HepG2 (cell line): ENCODE measurements around the gene SUSD2. TPM values are rescaled to one million over a fixed set of nuclear protein-coding genes. Genes with fewer than 3 reads are reported as not detected.

Experiments
- ADNP ChIP-seq: sonication (generic); formaldehyde crosslinking; IDR thresholded peaks from 2 replicates; pipeline ENCODE4 v1.4.0; 2020; ENCODE audit warnings: missing genetic modification reagents
- ATF3 ChIP-seq: sonication (generic); formaldehyde crosslinking; IDR thresholded peaks from 2 replicates; pipeline ENCODE4 v1.4.0; 2020; ENCODE audit warnings: missing genetic modification reagents
- CREB3 ChIP-seq: sonication (generic); formaldehyde crosslinking; IDR thresholded peaks from 2 replicates; pipeline ENCODE4 v1.5.0; 2020; ENCODE audit warnings: missing genetic modification reagents
- HDAC2 ChIP-seq: sonication (generic); formaldehyde crosslinking; IDR thresholded peaks from 2 replicates; pipeline ENCODE4 v1.4.0; 2020; ENCODE audit warnings: missing genetic modification reagents
- HMG20A ChIP-seq: IDR thresholded peaks from 2 replicates; pipeline ENCODE4 v1.6.1; 2016; ENCODE audit warnings: borderline replicate concordance
- HOXA5 ChIP-seq: sonication (generic); formaldehyde crosslinking; IDR thresholded peaks from 2 replicates; pipeline ENCODE4 v1.4.0; 2020; ENCODE audit warnings: missing genetic modification reagents
- IRF9 ChIP-seq: sonication (generic); formaldehyde crosslinking; IDR thresholded peaks from 2 replicates; pipeline ENCODE4 v1.8.0; 2022; ENCODE audit warnings: missing genetic modification reagents, mild to moderate bottlenecking, borderline replicate concordance
- LRRFIP1 ChIP-seq: sonication (generic); formaldehyde crosslinking; conservative IDR thresholded peaks from 2 replicates; pipeline ENCODE4 v1.4.0; 2020; ENCODE audit warnings: missing genetic modification reagents
- NR2C2 ChIP-seq: sonication (generic); formaldehyde crosslinking; IDR thresholded peaks from 2 replicates; pipeline ENCODE4 v1.4.0; 2020; ENCODE audit warnings: missing genetic modification reagents, mild to moderate bottlenecking, moderate library complexity, borderline replicate concordance
- RCOR2 ChIP-seq: IDR thresholded peaks from 2 replicates; pipeline ENCODE4 v1.6.1; 2016; ENCODE audit warnings: missing biosample characterization, missing genetic modification reagents
- RFX5 ChIP-seq: IDR thresholded peaks from 2 replicates; pipeline ENCODE4 v1.6.1; 2011; ENCODE audit warnings: low read depth, low read length, improper control_type of control experiment
- TAF1 ChIP-seq: sonication (generic); formaldehyde crosslinking; IDR thresholded peaks from 2 replicates; pipeline ENCODE4 v1.4.0; 2020; ENCODE audit warnings: missing genetic modification reagents
- TBX3 ChIP-seq: fragments of 450-650 bp; IDR thresholded peaks from 2 replicates; pipeline ENCODE4 v1.6.1; 2017; ENCODE audit warnings: antibody characterized with exemption, mild to moderate bottlenecking, inconsistent platforms, borderline replicate concordance
- TRAFD1 ChIP-seq: sonication (generic); formaldehyde crosslinking; IDR thresholded peaks from 2 replicates; pipeline ENCODE4 v1.5.1; 2020; ENCODE audit warnings: missing genetic modification reagents, mild to moderate bottlenecking, borderline replicate concordance
- ZBTB2 ChIP-seq: sonication (generic); formaldehyde crosslinking; IDR thresholded peaks from 2 replicates; pipeline ENCODE4 v1.8.0; 2022; ENCODE audit warnings: low read depth, missing genetic modification reagents
- ZBTB25 ChIP-seq: IDR thresholded peaks from 2 replicates; pipeline ENCODE4 v1.6.1; 2018; ENCODE audit warnings: missing genetic modification reagents
- ZFAT ChIP-seq: sonication (generic); formaldehyde crosslinking; conservative IDR thresholded peaks from 2 replicates; pipeline ENCODE4 v1.8.1; 2023; ENCODE audit warnings: missing genetic modification reagents, inconsistent platforms
- ZFP1 ChIP-seq: IDR thresholded peaks from 2 replicates; pipeline ENCODE4 v1.6.1; 2016
- ZNF546 ChIP-seq: sonication (generic); formaldehyde crosslinking; conservative IDR thresholded peaks from 2 replicates; pipeline ENCODE4 v1.8.1; 2023; ENCODE audit warnings: mild to moderate bottlenecking, missing genetic modification reagents
- ZNF629 ChIP-seq: sonication (generic); formaldehyde crosslinking; conservative IDR thresholded peaks from 2 replicates; pipeline ENCODE4 v1.5.0; 2020; ENCODE audit warnings: missing genetic modification reagents
- polyA plus RNA-seq, 8 experiments: library from polyadenylated mRNA; depleted of rRNA in 3 of 8; stranded (reverse) in 7 of 8; unstranded in 1 of 8; fragments of >200 nt; fragmentation: Illumina TruSeq in 4 of 8; extraction: Trizol in 4 of 8; gene quantifications; 2 replicates each; pipeline versions ENCODE4 v1.2.1 to v1.2.3, GENCODE V29; 2011 to 2016; ENCODE audit warnings: low read depth in 4 of 8, missing spikeins in 1 of 8, mixed read lengths in 1 of 8; ENCODE audit not compliant: insufficient read depth in 1 of 8
- total RNA-seq, 5 experiments: library from RNA; depleted of rRNA; stranded (reverse); fragments of >200 nt; fragmentation: Illumina TruSeq; extraction: Trizol; gene quantifications; 2 replicates each; pipeline ENCODE4 v1.2.3, GENCODE V29; 2016; ENCODE audit warnings: low read depth in 1 of 5

SUSD2 gene
- total and polyA plus RNA-seq, 2 of the 13 experiments (the other 11 are each of a cell fraction or from before 2014, with no cell fraction given), result 2.1 to 11.0 TPM

GRCh38 chr22:24181088-24181995 lies at the start of gene SUSD2 (continued):
- no peak for TF ChIP-seq LRRFIP1
- TF ChIP-seq HMG20A (CRISPR knock-in tag), result no peak
- TF ChIP-seq HOXA5, result 0 out of 2 replicates have a peak, but pooled peaks have one; percentile 38
- TF ChIP-seq RFX5, result no peak
- no peak for TF ChIP-seq ZFP1 (CRISPR knock-in tag)
- peak; percentile 45 for TF ChIP-seq TAF1 (CRISPR knock-in tag)
- TF ChIP-seq TBX3, result no peak
- no peak for TF ChIP-seq ZFAT (CRISPR knock-in tag)
- no peak for TF ChIP-seq ZBTB25 (CRISPR knock-in tag)
- TF ChIP-seq CREB3 (CRISPR knock-in tag), result no peak
- no peak for TF ChIP-seq ZBTB2 (CRISPR knock-in tag)
- no peak for TF ChIP-seq ADNP (CRISPR knock-in tag)
- 0 out of 2 replicates have a peak, but pooled peaks have one; percentile 60 for TF ChIP-seq ZNF546 (CRISPR knock-in tag)
- TF ChIP-seq RCOR2 (CRISPR knock-in tag), result peak; percentile 57; the same call in 1 of the 2 replicates
- no peak for TF ChIP-seq ZNF629 (CRISPR knock-in tag)
- TF ChIP-seq HDAC2 (CRISPR knock-in tag), result peak; percentile 62; the same call in 1 of the 2 replicates
- TF ChIP-seq TRAFD1 (CRISPR knock-in tag), result no peak
- TF ChIP-seq IRF9, result no peak
- no peak for TF ChIP-seq ATF3
- TF ChIP-seq NR2C2 (CRISPR knock-in tag), result no peak
